Measurements from ENCODE around the gene HSD17B10.
"Not testable (repeated sequence)": the region's sequence is repeated elsewhere in the genome, so short reads cannot be mapped to it uniquely, and the experiment has no call there.

Gene HSD17B10

DNA sequence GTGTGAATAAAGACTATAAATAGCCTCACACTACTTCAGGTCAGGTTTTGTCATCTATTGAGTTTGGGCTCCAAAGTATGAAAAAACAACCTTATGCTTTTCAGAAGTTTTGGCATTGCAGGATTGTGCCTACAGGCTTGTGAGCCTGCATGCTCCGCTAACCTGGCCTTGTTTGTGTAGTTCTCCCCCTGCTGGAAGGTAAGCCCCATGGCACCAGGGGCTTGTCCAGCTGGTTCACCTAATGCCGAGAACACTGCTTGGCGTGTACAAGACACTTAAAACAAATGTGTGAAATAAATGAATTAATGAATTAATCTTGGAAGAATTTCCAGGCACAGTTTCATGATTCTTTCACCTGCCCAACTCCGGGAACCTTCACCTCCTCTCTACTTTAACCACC lies 1.8 kb upstream of the HSD17B10 start:
- DNase-seq, result peak; percentile 69

DNA sequence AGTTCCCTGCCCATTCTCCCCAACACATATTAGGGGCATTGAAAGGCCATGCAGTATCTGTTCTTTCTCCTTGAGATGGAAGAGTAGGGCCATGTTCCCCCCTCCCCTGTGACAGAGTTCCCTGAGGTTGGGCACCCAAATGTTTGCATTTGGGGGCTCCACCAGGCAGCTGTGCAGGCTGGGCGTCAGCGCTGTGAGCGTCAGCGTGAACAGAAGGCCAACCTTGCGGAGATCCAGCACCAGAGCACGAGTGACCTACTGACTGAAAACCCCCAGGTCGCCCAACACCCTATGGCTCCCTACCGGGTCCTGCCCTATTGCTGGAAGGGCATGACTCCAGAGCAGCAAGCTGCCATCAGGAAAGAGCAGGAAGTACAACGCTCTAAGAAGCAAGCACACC lies 3.9 kb downstream of the HSD17B10 start:
- DNase-seq, result no peak

DNA sequence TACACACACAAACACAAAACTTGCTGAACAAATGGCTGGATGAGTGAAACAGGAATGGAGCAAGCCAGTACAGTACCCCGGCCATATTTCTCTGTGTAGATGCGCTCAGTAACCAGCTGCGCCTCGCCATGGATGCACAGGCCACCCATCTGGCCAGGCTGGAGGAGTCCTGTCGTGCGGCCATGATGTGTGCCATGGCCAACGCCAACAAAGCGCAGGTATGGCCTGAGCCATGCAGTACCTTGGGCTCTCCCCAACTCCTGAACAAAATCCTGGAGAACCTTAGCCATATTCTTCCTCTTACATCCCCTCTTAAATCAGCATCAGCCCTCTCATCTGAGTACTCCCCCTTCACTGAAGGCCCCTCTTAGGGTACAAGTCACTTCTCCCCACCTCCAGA lies 4.4 kb downstream of the HSD17B10 start:
- no peak for DNase-seq

GRCh38 chrX:53422861-53423306 lies 11.3 kb downstream of the HSD17B10 start, which contains the start of gene RIBC1:
Gene RIBC1 (plus strand): TSS chrX:53422873. CDS start chrX:53426277, 3,404 bp downstream.
- no peak for DNase-seq

- peak; percentile 98 for DNase-seq
Measured at GRCh38 chrX:53422086-53422860, 11.9 kb downstream of the HSD17B10 start, which contains the start of gene SMC1A. Gene SMC1A (minus strand): TSS chrX:53422654. CDS start chrX:53422600, 54 bp downstream.

- DNase-seq, result no peak
Measured at GRCh38 chrX:53421772-53422085, 12.4 kb downstream of the HSD17B10 start.

GRCh38 chrX:53421125-53421524 lies 13.0 kb downstream of the HSD17B10 start:
- no peak for DNase-seq

DNA sequence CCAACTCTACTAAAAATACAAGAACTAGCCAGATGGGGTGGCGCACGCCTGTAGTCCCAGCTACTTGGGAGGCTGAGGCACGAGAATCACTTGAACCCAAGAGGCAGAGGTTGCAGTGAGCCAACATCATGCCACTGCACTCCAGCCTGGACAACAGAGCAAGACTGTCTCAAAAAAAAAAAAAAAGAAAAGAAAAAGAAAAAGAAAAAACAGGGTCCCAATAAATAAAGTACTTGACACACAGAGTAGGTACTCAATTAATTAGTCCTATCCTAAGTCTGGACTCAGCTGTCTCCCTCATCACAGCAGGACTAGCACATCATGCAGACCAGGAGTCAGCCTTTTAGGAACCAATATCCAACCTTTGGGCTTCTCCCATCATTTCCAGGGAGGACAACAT lies 13.8 kb downstream of the HSD17B10 start:
- DNase-seq, result not testable (repeated sequence)

DNA sequence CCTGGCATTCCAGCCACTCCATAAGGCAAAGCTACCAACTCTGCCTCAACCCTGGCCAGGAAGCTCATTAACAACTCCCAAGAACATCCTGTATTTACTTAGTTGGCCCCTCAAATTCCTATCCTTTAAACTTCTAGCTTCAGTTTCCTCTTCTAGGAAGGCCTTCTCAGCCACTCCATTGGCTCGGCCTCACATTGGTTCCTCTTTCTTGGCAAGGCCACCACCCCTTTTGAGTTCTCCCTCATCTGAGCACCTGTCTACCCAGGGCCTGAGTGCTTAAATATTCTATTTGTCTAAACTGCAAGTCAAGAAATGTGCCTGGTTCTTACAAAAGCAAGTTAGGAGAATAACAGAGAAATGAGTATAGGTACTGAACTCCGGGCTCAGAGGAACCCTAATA lies 21.7 kb downstream of the HSD17B10 start:
- no peak for DNase-seq

- no peak for DNase-seq
Measured at GRCh38 chrX:53403535-53403934, 30.6 kb downstream of the HSD17B10 start.

- DNase-seq, result no peak
Measured at GRCh38 chrX:53398216-53398615, 36.0 kb downstream of the HSD17B10 start.

- DNase-seq, result no peak
Measured at GRCh38 chrX:53395605-53396298, 38.4 kb downstream of the HSD17B10 start.

DNA sequence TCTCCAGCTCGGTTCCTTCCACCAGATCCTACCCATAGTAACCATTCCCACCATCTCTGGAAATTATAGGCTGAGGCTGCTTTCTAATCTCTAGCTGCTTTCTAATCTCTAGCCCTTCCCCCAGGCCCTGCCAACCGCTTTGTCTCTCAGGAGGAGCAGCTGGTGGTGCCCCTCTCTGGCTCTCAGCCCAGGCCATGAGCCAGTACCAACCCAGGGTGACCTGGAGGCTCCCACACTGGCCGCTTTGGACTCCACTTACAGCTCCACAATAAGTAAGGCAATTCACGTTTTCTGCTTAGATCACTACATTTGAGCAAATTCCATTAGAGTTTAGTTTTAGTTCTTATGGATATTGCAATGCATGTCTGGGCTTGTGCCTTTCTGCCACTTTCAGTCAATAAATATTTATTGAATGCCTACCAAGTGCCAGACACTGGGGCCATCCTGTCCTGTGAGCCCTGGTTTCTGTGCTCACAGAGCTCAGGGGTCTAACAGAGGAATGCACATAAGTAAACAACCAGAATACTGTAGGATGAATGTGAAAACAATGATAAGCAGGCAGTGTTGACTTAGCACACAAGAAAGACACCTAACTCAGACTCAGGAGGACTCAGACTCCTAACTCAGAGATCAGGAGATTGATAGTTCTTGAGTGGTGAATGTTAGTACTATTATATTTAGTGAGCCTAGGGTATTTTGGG lies 50.6 kb downstream of the HSD17B10 start:
- no peak for DNase-seq
